Activated CD4-positive, alpha-beta T cell treated with anti-CD3 and anti-CD28 coated beads for 48 hours (primary cell): ENCODE data around the gene SORCS2.

Experiments used
- DNase-seq: peaks from one replicate; pipeline ENCODE4 v3.0.0-alpha.2; 2020

Gene SORCS2

DNA sequence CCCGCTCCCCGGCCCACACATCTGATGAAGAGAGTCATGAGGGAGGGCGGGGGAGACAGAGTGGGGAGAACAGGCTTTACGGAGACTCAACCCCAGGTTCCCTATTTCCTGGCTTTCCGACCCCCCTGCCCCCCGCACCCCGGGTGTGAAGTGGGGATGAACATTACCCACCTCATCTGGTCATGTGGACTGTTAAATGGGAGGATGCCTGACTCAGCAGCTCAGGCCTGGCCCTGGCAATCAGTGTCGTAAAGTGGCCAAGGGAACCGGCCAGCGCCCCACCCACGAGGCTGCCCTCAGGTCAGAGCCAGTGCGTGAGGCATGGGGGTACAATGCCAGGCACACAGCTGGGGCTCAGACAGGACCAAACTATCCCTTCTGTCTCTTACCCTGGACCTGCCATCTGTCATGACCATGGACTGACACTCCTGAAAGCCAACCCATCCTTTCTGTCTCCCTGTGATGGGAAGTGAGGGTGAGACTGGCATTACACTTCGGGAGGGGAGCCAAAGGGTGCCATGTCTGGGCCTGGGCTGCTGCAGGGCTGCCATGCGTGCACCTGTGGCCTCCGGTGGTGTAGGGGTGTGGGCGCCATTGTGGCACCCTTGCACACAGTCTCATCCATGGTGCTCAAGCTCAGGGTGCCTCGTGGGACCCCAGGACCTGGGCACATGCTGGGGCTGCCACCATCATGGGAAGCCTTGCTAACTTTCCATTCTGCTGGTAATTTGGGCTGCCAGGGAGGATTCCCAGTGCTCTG, 348.5 kb downstream of the SORCS2 start:
- no peak for DNase-seq

GRCh38 chr4:7541414-7541810, 349.1 kb downstream of the SORCS2 start:
- DNase-seq: no peak

DNA sequence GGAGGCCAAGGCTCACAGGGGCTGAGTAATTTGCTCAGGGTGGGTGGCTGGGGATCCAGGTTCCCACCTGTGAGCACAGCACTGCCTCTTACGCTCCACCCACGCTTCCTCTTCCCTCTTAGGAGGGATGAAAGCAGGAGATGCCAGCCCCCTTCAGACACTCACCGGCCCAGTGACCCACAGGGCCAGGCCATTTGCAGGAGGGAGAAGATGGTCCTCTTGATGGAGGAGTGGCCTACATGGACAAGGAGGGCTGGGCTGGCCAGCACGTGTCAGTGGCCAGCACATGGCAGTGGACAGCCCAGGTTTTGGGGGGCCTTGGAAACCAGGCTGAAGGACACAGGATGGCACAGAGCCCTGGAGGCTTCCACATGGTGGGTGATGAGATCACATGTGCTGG, 350.4 kb downstream of the SORCS2 start:
- no peak for DNase-seq

GRCh38 chr4:7546152-7546808, 353.9 kb downstream of the SORCS2 start:
- DNase-seq: no peak

DNA sequence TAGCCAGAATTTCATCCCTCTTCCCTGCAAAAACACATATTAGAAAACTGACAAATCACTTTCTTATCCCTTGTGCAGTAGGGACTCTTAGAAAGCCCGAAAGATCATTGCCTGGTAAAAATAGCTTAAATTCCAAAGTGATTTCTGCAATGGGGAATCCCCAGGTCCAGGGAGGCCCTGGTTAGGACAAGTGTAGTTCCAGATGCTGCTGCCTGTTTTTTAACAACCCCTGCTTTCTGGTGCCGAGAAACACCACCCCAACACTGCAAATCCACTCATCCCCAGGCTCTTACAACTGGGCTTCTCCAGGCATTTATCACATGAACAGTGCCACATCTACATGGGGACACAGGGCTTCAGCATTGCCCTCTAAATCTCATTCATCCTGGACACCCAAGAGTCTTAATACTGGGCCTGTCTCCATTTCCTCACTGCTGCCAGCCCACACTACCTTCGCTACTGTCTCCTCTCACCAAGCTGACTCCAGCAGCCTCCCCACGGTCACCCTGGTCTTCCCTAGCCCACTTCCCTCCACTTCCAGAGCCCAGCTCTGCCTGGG, 354.6 kb downstream of the SORCS2 start:
- no peak for DNase-seq

- no peak for DNase-seq
Observed at GRCh38 chr4:7547368-7548040, 355.2 kb downstream of the SORCS2 start.

GRCh38 chr4:7549866-7550265, 357.5 kb downstream of the SORCS2 start:
- DNase-seq: no peak

- no peak for DNase-seq
Observed at GRCh38 chr4:7552466-7552865, 360.1 kb downstream of the SORCS2 start.

GRCh38 chr4:7553280-7553679, 360.9 kb downstream of the SORCS2 start:
- no peak for DNase-seq

DNA sequence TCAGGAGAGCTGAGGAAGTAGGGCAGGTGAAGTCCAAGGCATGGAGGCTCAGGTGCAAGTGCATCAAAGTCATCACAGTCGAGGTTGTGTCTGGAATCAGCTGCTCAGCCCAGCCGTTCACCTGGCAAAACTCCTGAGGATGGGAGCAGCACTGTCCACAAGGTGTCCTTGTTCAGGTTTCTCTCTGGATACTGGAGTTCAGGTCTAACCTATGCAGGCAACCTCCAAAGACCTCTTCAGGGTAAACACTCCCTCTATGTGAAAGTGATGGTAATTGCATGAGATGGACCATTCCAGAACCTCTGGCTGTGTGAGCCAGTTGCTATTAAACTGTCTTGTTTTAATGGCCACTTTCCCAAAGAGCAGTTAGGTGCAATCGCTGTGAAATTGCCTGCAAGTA, 362.6 kb downstream of the SORCS2 start:
- no peak for DNase-seq

DNA sequence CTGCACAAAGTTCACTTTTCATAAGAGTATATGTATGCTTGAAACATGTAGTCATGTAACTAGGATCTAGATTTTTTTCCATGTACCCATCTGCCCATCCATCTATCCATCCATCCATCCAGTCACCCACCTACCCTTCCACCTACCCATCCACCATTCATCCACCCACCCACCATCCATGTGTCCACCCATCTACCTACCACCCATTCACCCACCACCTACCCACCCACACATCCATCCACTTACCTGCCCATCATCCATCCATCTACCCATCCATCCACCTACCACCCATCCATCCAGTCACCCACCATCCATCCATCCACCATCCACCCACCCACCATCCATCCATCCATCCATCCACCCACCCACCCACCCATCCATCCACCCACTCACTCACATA, 364.2 kb downstream of the SORCS2 start:
- DNase-seq: no peak

GRCh38 chr4:7557456-7557855, 365.1 kb downstream of the SORCS2 start:
- no peak for DNase-seq

GRCh38 chr4:7558436-7558835, 366.1 kb downstream of the SORCS2 start:
- DNase-seq: no peak

- no peak for DNase-seq
Observed at GRCh38 chr4:7559316-7559715, 367.0 kb downstream of the SORCS2 start.

- no peak for DNase-seq
Observed at GRCh38 chr4:7559741-7560395, 367.5 kb downstream of the SORCS2 start.

DNA sequence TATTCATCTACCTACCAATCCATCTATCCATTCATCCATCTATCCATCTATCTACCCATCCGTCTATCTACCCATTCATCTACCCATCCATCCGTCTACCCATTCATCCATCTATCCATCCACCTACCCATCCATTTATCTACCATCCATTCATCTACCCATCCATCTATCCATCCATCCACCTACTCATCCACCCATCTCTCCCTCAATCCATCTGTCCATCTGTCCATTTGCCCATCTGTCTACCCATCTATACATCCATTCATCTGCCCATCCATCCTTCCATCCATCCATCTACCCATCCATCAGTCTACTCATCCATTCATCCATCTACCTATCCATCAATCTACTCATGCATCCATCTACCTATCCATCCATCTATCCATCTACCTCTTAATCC, 369.2 kb downstream of the SORCS2 start:
- DNase-seq: no peak

GRCh38 chr4:7564242-7564641, 371.9 kb downstream of the SORCS2 start:
- no peak for DNase-seq

DNA sequence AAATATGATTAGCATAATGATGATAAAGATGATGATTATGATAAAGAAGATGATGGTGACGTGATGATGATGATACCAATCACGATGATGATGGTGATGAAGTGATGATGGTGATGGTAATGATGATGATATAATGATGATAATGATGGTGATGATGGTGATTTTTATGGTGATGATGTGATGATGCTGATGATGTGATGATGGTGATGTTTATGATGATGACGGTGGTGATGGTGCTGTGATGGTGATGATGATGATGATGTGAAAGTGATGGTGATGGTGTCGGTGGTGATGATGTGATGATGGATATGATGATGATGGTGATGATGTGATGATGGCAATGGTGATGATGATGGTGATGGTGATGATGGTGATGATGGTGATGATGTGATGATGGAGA, 373.1 kb downstream of the SORCS2 start:
- DNase-seq: no peak

GRCh38 chr4:7569810-7570783, 377.8 kb downstream of the SORCS2 start:
- no peak for DNase-seq

DNA sequence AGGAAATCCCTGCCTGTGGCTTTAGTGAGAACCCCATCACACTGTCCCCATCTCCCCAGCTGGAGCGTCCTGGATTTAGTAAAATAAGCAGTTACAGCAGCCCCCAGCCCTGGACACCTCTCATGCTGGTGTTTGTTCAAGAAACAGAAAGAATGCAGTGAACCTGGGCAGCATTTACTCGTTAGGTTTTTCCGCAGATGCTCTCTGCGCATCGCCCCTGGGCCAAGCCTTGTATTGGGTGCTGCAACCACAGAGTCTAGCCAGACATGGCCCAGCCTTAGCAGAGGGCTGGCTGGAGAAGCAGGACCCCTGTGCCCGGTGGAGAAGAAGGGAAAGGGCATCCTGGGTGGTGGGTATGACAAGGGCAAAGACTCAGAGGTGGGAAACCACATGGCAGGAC, 378.7 kb downstream of the SORCS2 start:
- DNase-seq: no peak

GRCh38 chr4:7571701-7572100, 379.4 kb downstream of the SORCS2 start:
- no peak for DNase-seq

DNA sequence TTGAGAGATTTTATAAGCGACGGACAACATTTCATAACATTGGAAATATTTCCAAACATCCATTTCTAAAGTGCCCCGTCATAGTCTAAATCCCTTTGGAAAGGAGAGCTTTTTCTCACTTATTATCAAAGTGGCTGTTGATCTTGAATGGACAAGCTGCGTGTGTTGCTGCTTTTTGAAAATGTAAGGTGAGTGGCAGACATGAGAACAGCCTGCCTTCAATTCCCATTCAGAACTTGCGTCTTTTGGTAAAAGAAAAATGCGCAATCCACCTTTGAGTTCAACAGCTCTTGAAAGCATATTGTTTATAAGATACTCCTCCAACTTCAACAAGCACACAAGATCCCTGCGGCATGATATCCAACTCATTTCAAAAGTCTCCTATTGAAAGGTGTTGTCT, 380.6 kb downstream of the SORCS2 start:
- no peak for DNase-seq
